OCI-LY7 (cell line): Measurements from ENCODE around the gene PCDH12. TPM values are rescaled to one million over a fixed set of nuclear protein-coding genes. Genes with fewer than 3 reads are reported as not detected.

Experiments
- BruUV-seq: library from RNA; stranded (reverse); fragments of 400-500 nt; replicated peaks from 2 replicates; lab custom pipeline; 2021; lab: Mats Ljungman, UMichigan
- CTCF ChIA-PET: fragments of 300-600 bp; sonication (Branson Sonifier 250); formaldehyde crosslinking; loops from one replicate; lab custom pipeline; 2022; ENCODE audit warnings: antibody characterized with exemption; ENCODE audit not compliant: unreplicated experiment; lab: Charles Lee
- POLR2A ChIA-PET: fragments of 300-600 bp; sonication (Branson Sonifier 250); formaldehyde crosslinking; loops from one replicate; lab custom pipeline; 2022; ENCODE audit warnings: antibody characterized with exemption; lab: Charles Lee
- DNase-seq: peaks from one replicate; pipeline ENCODE4 v3.0.0-alpha.2; 2015; ENCODE audit warnings: low spot score
- H2AFZ ChIP-seq: fragments of 200-600 bp; sonication (generic), shearing (Covaris generic); 2 replicates; pipeline ENCODE4 v1.6.1; 2014; ENCODE audit warnings: mild to moderate bottlenecking, antibody characterized with exemption, low read length, moderate library complexity
- H3K27ac ChIP-seq: fragments of 200-600 bp; sonication (generic); 2 replicates; pipeline ENCODE4 v1.5.1; 2014; ENCODE audit warnings: mixed run types, low read depth, mild to moderate bottlenecking, moderate library complexity, low read length, inconsistent platforms; ENCODE audit not compliant: poor library complexity, severe bottlenecking
- H3K36me3 ChIP-seq: fragments of 200-600 bp; sonication (generic); 2 replicates; pipeline ENCODE4 v1.6.1; 2014; ENCODE audit warnings: mild to moderate bottlenecking, antibody characterized with exemption, low read length, moderate library complexity, mixed read lengths; ENCODE audit not compliant: insufficient read depth
- H3K4me1 ChIP-seq: fragments of 200-600 bp; sonication (generic); 2 replicates; pipeline ENCODE4 v1.5.1; 2014; ENCODE audit warnings: mild to moderate bottlenecking, low read length; ENCODE audit not compliant: insufficient read depth, poor library complexity, severe bottlenecking
- H3K4me2 ChIP-seq: fragments of 200-600 bp; sonication (generic); 2 replicates; pipeline ENCODE4 v1.6.1; 2014; ENCODE audit warnings: mild to moderate bottlenecking, low read length
- H3K4me3 ChIP-seq: fragments of 200-600 bp; sonication (generic); 2 replicates; pipeline ENCODE4 v1.5.1; 2014; ENCODE audit warnings: mild to moderate bottlenecking, low read depth, low read length; ENCODE audit not compliant: poor library complexity, severe bottlenecking
- H3K79me2 ChIP-seq: fragments of 200-600 bp; sonication (generic); 2 replicates; pipeline ENCODE4 v1.6.1; 2016; ENCODE audit warnings: low read depth, mild to moderate bottlenecking, low read length, moderate library complexity, mixed read lengths; ENCODE audit not compliant: insufficient read depth
- H3K9me2 ChIP-seq: fragments of 200-600 bp; sonication (generic); 2 replicates; pipeline ENCODE4 v1.6.1; 2016; ENCODE audit warnings: mild to moderate bottlenecking, low read length, mixed read lengths; ENCODE audit not compliant: insufficient read depth
- H3K9me3 ChIP-seq: fragments of 200-600 bp; sonication (generic); 2 replicates; pipeline ENCODE4 v1.6.1; 2014; ENCODE audit warnings: mild to moderate bottlenecking, mixed run types, low read length, mixed read lengths
- H4K20me1 ChIP-seq: fragments of 200-600 bp; sonication (generic); 2 replicates; pipeline ENCODE4 v1.6.1; 2014; ENCODE audit warnings: mild to moderate bottlenecking, antibody characterized with exemption, low read length, moderate library complexity, mixed read lengths; ENCODE audit not compliant: insufficient read depth
- EZH2phosphoT487 ChIP-seq: fragments of 200-600 bp; sonication (generic); IDR thresholded peaks from 2 replicates; pipeline ENCODE4 v1.6.1; 2018; ENCODE audit warnings: low read depth, borderline replicate concordance, mild to moderate bottlenecking, mixed run types, antibody characterized with exemption, low read length, moderate library complexity, mixed read lengths
- intact Hi-C: fragments of 100-400 bp; cut with micrococcal nuclease; formaldehyde crosslinking; loops from one replicate; pipeline ENCODE4 v1.10.0; 2022; ENCODE audit not compliant: unreplicated experiment
- total RNA-seq, 2 experiments: library from RNA; depleted of rRNA in 1 of 2; stranded (reverse); fragments of >200 nt in 1 of 2; shearing (Covaris generic) in 1 of 2; gene quantifications; 2 replicates each; pipeline ENCODE4 v1.2.3, GENCODE V29; 2014 to 2022
- TF ChIP-seq, protein P1 (sequence below): fragments of 200-600 bp; sonication (generic); conservative IDR thresholded peaks from 2 replicates; pipeline ENCODE4 v1.5.1; 2014; ENCODE audit warnings: mild to moderate bottlenecking, antibody characterized with exemption, low read length, moderate library complexity, mixed read lengths

Gene PCDH12
- total RNA-seq, 2 experiments from 2014 or later: 0.03 TPM; not detected in 1

- POLR2A ChIA-PET: no interaction called here
- peaks cover under 1% of the 10 kb centered on the region for H3K4me1 ChIP-seq
- H3K9me2 ChIP-seq: no peaks in the 10 kb centered on the region
- no peak overlapping the region for H3K27ac ChIP-seq
- peaks cover 79% of the 10 kb centered on the region for H3K36me3 ChIP-seq
- no peaks in the 10 kb centered on the region for H4K20me1 ChIP-seq
- DNase-seq: no peak
- no peak overlapping the region for H3K4me3 ChIP-seq
- H3K4me2 ChIP-seq: no peak overlapping the region
- CTCF ChIA-PET: no interaction called here
- intact Hi-C loops: no loop called here
- H3K9me3 ChIP-seq: no peaks in the 10 kb centered on the region
- H2AFZ ChIP-seq: no peak overlapping the region
- no TSS peak for BruUV-seq
- TF ChIP-seq EZH2phosphoT487: no peak
- TF ChIP-seq, protein P1, sequence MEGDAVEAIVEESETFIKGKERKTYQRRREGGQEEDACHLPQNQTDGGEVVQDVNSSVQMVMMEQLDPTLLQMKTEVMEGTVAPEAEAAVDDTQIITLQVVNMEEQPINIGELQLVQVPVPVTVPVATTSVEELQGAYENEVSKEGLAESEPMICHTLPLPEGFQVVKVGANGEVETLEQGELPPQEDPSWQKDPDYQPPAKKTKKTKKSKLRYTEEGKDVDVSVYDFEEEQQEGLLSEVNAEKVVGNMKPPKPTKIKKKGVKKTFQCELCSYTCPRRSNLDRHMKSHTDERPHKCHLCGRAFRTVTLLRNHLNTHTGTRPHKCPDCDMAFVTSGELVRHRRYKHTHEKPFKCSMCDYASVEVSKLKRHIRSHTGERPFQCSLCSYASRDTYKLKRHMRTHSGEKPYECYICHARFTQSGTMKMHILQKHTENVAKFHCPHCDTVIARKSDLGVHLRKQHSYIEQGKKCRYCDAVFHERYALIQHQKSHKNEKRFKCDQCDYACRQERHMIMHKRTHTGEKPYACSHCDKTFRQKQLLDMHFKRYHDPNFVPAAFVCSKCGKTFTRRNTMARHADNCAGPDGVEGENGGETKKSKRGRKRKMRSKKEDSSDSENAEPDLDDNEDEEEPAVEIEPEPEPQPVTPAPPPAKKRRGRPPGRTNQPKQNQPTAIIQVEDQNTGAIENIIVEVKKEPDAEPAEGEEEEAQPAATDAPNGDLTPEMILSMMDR: no peak
- H3K79me2 ChIP-seq: no peaks in the 10 kb centered on the region
Observed at GRCh38 chr5:142006363-142007236, 48.6 kb upstream of the PCDH12 start.

DNA sequence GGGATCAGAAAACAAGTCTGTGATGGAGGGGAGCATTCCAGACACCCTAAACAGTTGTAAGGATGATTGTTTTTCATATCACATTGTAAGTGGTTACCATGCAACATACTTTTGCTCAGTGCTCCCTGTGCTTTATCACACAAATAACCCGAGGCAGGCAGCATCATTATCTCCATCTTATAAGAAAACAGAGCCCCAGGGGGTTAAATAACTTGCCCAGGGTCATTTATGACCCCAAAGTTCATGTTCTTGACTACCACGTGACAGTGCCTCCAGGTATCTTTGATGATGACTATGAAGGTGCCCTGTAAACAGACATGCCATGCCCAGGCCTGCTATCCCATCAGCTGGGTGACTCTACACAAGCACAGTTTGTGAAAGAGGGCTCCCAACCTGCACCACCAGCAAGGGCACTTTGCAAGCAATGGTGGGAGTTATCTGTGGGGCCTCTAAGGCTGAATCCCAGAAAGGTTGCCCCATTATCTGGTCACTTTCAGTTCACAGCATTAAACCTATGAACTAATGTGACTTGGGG is 45.3 kb upstream of the PCDH12 start:
- Histone ChIP-seq H3K4me2 (no peak overlapping the region), H3K79me2 (no peaks in the 10 kb centered on the region), H4K20me1 (no peaks in the 10 kb centered on the region), H3K27ac (no peak overlapping the region), H3K36me3 (peaks cover 80% of the 10 kb centered on the region), H3K4me1 (no peaks in the 10 kb centered on the region), H3K4me3 (no peak overlapping the region), H3K9me3 (no peaks in the 10 kb centered on the region), H2AFZ (no peak overlapping the region), H3K9me2 (no peaks in the 10 kb centered on the region)
- no TSS peak for BruUV-seq
- ChIA-PET CTCF (no interaction called here), POLR2A (no interaction called here)
- TF ChIP-seq EZH2phosphoT487: no peak
- TF ChIP-seq, protein P1: no peak
- intact Hi-C loops: no loop called here
- no peak for DNase-seq
